ENCODE measurements around the gene TNS4. TPM values are rescaled to one million over a fixed set of nuclear protein-coding genes. Genes with fewer than 3 reads are reported as not detected.

The TNS4 gene
- total RNA-seq, 2 experiments from 2014 or later = 4.7 to 5.9 TPM

DNA sequence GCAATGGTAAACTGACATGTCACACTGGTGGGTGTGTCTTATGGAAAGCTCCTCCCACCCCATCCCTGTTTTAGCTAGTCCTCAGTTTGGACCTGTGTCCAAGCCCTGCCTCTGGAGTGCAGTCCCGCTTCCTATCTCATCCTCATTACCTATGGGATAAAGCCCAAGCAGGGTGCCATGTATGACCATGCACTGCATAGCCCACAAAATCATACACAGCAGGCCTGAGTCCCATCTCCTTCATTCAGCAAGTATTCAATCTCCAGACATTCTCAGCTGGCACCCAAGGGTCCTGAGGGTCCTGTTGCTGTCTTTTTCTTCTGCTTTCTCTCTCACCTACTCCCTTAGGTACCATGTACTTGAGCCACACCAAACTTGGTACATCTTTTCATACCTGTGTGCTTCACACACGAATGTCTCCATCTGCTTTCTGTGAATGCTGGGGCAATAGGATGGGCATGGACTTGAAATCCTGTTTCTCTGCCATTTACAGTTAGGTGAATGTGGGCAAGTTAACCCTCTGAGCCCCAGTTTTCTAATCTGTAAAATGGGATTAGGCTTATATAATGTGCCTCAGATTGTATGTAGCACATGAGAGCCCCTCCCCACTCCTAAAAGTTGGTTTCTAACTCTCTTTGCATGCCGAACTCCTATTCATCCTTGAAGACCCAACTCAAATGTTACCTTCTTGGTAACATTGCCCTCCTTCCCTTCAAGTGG, 28.5 kb downstream of the TNS4 start:
- no peaks in the 10 kb centered on the region for H3K9me3 Mint-ChIP-seq
- no peak overlapping the region for H3K27ac Mint-ChIP-seq
- peaks cover 2% of the 10 kb centered on the region for H3K4me1 Mint-ChIP-seq (ENCODE audit: low read depth)
- intact Hi-C loops (cut with micrococcal nuclease) = no loop called here
- no peak overlapping the region for H3K4me3 Mint-ChIP-seq
- H3K36me3 Mint-ChIP-seq (ENCODE audit: low read depth) = peaks cover 5% of the 10 kb centered on the region
- no peaks in the 10 kb centered on the region for H3K27me3 Mint-ChIP-seq (ENCODE audit: low read depth)
- no peak for DNase-seq
- CTCF ChIA-PET = interaction anchor here (0.6 to 1.2 kb wide), 4 partner anchors 17 to 61 kb away, joined by 3 read pairs; no protein-coding TSS in a partner anchor

DNA sequence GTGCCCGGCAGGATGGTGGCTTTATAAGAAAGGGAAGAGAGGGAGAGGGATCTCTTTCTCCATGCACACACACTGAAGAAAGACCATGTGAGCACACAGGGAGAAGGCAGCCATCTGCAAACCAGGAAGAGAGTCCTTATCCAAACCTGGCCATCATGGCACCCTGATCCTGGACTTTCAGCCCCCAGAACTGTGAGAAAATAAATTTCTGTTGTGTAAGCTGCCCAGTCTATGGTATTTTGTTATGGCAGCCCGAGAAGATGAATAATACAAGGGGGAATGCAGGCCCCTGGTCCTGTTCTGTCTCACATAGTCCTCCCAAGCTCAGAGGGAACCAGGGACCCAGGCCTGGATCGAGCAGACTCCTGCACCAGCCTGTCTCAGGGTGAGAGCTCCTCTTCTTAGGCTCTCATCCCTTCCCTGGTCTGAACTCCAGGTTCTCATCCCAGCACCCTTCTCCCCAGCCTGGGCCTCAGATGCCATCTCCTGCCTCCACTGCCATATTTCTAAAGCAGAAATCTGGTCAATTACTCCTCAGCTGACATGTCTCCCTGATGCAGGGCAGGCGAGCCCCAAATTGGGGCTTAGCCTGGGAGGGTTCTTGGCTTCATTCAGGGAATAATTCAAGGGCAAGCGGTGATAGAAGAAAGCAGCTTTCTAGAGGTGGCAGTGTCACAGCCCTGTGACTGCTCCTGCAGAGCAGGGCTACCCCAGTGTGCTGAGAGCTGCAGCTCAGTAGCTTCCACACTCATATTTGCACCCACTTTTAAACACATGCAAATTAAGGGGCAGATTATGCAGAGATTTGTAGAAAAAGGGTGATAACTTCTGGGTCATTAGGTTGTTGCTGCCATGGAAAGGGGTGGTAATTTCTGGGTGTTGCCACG, 29.3 kb downstream of the TNS4 start:
- Mint-ChIP-seq H3K4me1 (ENCODE audit: low read depth) (peaks cover 2% of the 10 kb centered on the region), H3K27me3 (ENCODE audit: low read depth) (no peaks in the 10 kb centered on the region), H3K27ac (no peak overlapping the region), H3K9me3 (no peaks in the 10 kb centered on the region), H3K36me3 (ENCODE audit: low read depth) (no peaks in the 10 kb centered on the region), H3K4me3 (no peak overlapping the region)
- intact Hi-C loops (cut with micrococcal nuclease) = no loop called here
- no peak for DNase-seq
- CTCF ChIA-PET = interaction anchor here (0.7 to 1.2 kb wide), 3 partner anchors 16 to 62 kb away, joined by 3 read pairs; no protein-coding TSS in a partner anchor

DNA sequence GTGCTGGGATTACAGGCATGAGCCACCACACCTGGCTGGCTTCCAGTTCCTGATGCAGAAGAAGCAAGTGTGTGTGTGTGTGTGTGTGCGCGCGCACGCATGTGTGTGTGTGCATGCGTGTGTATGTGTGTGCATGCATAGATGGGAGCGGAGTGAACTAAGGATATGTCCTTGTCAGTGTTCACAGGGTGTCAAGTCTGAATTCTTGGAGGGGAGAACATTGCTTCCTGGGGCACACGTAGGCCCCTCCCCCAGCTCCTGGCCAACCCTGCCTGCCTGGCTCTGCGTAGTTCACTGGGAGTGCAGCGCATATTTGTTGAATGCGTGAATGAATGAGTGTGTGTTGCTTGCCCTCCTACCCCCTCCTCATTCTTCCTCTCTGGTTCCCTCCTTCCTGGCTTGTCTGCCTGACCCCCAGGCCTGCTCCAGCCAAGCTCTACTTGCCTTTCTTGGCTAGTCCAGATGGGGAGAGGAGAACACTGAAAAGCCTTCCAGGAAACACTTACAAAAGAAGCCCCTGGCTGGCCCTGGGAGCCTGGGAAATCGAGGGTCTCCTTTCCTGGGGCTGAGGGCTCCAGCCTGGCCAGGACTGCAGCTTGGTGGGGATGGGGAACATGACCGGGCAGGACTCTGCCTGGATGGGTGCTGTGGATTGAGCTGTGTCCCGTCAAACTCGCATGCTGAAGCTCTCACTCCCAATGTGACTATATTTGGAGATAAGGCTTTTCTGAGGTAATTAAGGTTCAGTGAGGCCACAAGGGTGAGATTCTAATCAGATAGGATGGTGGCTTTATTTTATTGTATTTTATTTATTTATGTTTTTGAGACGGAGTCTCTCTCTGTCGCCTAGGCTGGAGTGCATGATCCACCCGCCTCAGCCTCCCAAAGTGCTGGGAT, 30.2 kb downstream of the TNS4 start:
- DNase-seq = no peak
- Mint-ChIP-seq H3K4me3 (no peak overlapping the region), H3K27me3 (ENCODE audit: low read depth) (no peaks in the 10 kb centered on the region), H3K9me3 (no peaks in the 10 kb centered on the region), H3K27ac (no peak overlapping the region), H3K4me1 (ENCODE audit: low read depth) (peaks cover under 1% of the 10 kb centered on the region), H3K36me3 (ENCODE audit: low read depth) (no peaks in the 10 kb centered on the region)
- CTCF ChIA-PET = interaction anchor here (0.6 to 1.5 kb wide), 4 partner anchors 20 to 122 kb away, joined by 3 to 4 read pairs (median 3); no protein-coding TSS in a partner anchor
- intact Hi-C loops (cut with micrococcal nuclease) = no loop called here

DNA sequence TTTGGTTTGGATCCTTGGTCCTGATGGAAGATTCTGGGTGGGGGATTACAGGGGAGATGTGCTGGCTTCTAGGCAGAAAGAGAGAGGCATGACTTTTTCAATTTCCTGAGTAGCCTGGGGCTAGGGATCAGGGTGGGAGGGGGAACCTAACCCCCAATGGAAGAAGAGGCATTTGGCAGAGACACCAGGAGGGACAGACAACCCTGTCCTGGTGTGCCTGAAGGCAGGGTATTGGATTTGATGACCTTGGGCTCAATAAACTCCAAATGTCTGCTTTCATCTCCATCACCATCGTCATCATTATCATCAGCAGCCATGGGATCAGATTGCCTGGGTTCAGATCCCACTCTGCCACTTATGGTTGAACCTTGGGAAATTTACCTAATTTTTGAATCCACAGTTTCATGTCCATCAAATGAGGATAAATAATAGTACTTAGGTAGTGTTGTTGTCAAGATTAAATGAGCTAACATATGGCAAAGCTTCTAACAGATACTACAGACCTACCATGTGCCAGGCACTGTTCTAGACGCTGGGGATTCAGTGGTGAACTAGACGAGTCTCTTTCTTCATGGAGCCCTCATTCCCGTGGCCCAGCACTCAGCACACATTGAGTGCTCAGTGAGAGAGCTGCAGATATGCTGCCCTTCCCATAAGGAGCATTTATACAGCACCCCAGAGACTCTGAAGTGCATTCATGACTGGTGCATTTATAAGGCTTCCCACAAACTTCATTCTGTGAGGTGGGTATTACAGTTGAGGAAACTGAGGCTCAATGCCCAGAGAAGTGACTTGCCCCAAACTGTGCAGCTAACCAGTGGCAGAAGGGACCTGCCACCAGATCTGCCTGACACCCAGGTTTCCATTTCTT, 31.4 kb downstream of the TNS4 start:
- Mint-ChIP-seq H3K27me3 (ENCODE audit: low read depth) (no peaks in the 10 kb centered on the region), H3K36me3 (ENCODE audit: low read depth) (no peaks in the 10 kb centered on the region), H3K9me3 (no peaks in the 10 kb centered on the region), H3K27ac (no peak overlapping the region), H3K4me1 (ENCODE audit: low read depth) (no peaks in the 10 kb centered on the region), H3K4me3 (no peak overlapping the region)
- CTCF ChIA-PET = interaction anchor here (0.7 to 1.5 kb wide), 2 partner anchors 28 to 107 kb away, joined by 3 to 4 read pairs; no protein-coding TSS in a partner anchor
- intact Hi-C loops (cut with micrococcal nuclease) = no loop called here
- DNase-seq = no peak

DNA sequence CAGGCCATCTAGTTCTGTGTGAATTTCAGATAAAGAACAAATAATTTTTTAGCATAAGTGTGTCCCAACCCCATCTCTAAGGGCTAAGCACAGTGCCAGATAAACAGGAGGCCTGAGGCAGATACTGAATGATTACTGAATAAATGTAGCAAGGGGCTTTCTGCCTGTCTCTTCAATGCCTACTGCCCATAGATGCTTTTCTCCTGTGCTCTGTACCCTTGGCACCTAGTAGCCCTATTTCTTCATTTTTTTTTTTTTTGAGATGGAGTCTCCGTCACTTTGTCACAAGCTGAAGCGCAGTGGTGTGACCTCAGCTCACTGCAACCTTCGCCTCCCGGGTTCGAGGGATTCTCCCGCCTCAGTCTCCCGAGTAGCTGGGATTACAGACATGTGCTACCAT, 32.9 kb downstream of the TNS4 start:
- no peaks in the 10 kb centered on the region for H3K27me3 Mint-ChIP-seq (ENCODE audit: low read depth)
- no peak overlapping the region for H3K4me3 Mint-ChIP-seq
- intact Hi-C loops (cut with micrococcal nuclease) = no loop called here
- no peaks in the 10 kb centered on the region for H3K4me1 Mint-ChIP-seq (ENCODE audit: low read depth)
- no peaks in the 10 kb centered on the region for H3K9me3 Mint-ChIP-seq
- CTCF ChIA-PET = no interaction called here
- DNase-seq = no peak
- H3K36me3 Mint-ChIP-seq (ENCODE audit: low read depth) = no peaks in the 10 kb centered on the region
- H3K27ac Mint-ChIP-seq = no peak overlapping the region

DNA sequence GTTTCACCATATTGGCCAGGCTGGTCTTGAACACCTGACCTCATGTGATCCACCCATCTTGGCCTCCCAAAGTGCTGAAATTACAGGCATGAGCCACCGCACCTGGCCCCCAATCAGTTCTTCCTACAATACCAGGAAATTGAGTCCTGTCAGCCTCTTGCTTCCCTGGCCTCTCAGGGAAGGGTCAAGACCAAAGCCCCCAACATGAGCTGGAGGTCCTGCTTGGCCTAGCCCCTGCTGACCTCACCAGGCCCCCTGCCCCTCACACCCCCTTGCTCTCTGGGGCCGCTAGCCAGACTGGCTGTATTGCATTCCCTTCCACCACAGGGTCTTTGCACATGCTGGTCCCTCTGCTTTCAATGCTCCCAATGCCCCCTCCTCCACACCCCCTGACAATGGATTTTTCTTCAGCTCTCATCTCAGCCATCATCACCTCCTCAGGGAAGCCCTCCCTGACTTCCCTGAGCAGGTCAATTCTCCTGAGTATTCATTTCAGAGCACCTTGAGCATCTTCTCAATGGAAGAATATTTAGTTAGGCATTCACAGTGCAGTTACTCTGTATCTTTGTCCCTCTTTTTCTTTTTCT, 34.0 kb downstream of the TNS4 start:
- intact Hi-C loops (cut with micrococcal nuclease) = no loop called here

DNA sequence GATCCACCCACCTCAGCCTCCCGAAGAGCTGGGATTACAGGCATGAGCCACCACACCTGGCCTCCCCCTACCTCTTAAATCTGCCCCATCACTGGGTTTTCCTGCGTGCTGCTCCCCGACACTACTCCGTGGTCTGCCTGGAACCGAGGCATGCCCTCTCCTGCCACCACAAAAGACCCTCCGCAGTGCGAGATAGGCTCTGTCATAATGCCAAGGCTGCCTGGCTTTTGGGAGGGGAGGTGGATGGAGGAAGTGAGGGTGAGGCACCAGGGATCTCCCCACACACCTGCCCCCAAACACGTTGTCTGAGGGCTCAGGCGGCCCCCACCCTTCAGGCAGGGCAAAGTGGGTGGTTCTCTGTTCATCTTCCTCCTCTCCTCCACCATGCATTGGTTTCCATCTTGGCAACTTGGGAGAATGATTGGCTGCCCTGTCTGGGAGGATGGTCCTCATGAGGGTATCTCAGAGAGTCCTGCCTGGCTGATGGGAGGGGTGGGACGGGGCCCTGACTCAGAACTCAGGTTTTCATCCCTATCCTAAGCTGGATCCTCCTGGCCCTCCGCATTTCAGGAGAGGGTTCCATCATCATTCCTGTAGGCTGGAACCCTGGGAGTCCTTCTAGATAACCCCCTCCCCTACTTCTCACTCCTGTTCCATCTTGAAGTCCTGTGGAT, 35.0 kb downstream of the TNS4 start:
- Mint-ChIP-seq H3K36me3 (ENCODE audit: low read depth) (no peaks in the 10 kb centered on the region), H3K4me3 (no peak overlapping the region), H3K9me3 (no peaks in the 10 kb centered on the region), H3K27me3 (ENCODE audit: low read depth) (no peaks in the 10 kb centered on the region), H3K27ac (no peak overlapping the region), H3K4me1 (ENCODE audit: low read depth) (no peaks in the 10 kb centered on the region)
- DNase-seq = no peak
- CTCF ChIA-PET = interaction anchor here (2.5 kb wide), 1 partner anchor 10 kb away, joined by 15 read pairs; no protein-coding TSS in a partner anchor
- intact Hi-C loops (cut with micrococcal nuclease) = no loop called here

More for the DNA sequence above, 34.0 kb downstream of the TNS4 start:
- H3K36me3 Mint-ChIP-seq (ENCODE audit: low read depth) = no peaks in the 10 kb centered on the region
- H3K4me1 Mint-ChIP-seq (ENCODE audit: low read depth) = no peaks in the 10 kb centered on the region
- no peak for DNase-seq
- CTCF ChIA-PET = interaction anchor here (0.7 to 1.5 kb wide), 2 partner anchors 8 to 269 kb away, joined by 4 to 5 read pairs; no protein-coding TSS in a partner anchor
- H3K27ac Mint-ChIP-seq = no peak overlapping the region
- no peak overlapping the region for H3K4me3 Mint-ChIP-seq
- H3K27me3 Mint-ChIP-seq (ENCODE audit: low read depth) = no peaks in the 10 kb centered on the region
- no peaks in the 10 kb centered on the region for H3K9me3 Mint-ChIP-seq

DNA sequence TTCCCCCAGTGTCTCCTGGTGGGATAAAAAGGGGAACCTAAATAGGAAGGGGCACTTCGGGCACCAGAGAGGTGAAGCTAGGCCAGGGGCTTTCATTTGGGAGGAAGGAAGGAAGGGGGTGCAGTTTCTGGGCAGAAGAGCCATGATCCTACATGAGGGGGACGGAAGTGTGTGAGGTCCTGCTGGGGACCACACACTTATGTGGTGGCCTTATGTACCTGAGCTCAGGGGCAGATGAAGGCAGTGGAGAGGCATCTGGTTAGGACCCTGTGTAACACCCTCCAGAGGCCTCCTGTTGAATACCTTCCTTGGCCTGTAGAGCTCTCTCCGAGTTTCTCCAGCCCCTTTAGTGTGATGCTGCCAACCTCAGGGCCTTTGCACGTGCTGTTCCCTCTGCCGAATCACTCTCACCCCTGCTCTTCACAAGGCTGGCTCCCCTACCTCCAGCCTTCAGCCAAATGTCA, 37.0 kb downstream of the TNS4 start:
- intact Hi-C loops (cut with micrococcal nuclease) = no loop called here
- Mint-ChIP-seq H3K27me3 (ENCODE audit: low read depth) (no peaks in the 10 kb centered on the region), H3K4me1 (ENCODE audit: low read depth) (no peaks in the 10 kb centered on the region), H3K4me3 (no peak overlapping the region), H3K36me3 (ENCODE audit: low read depth) (no peaks in the 10 kb centered on the region), H3K9me3 (no peaks in the 10 kb centered on the region), H3K27ac (no peak overlapping the region)
- CTCF ChIA-PET = interaction anchor here (0.8 to 2.5 kb wide), 4 partner anchors 9 to 69 kb away, joined by 3 to 15 read pairs (median 5); no protein-coding TSS in a partner anchor
- DNase-seq = no peak

DNA sequence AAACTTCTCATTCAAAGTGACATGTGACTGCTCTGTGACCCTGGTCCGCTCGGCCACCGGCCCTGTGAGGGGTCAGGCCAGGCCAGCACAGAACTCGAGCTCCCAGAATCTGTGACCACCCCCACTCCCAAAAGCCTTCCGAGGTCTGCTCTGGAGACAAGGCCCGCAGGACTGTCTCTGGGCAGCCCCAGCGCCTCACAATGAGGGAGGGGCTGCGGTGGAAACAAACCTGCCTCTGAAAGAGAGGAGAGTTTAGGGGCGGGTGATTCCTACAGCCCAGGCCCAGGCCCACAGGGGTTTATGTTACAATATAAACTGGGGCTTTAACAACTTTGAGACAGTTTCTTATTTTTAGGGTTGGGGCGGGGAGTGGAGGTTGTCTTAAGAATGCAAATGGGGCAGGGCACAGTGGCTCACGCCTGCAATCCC, 38.3 kb downstream of the TNS4 start:
- no peak for DNase-seq
- Mint-ChIP-seq H3K9me3 (no peaks in the 10 kb centered on the region), H3K27me3 (ENCODE audit: low read depth) (no peaks in the 10 kb centered on the region), H3K27ac (no peak overlapping the region), H3K4me1 (ENCODE audit: low read depth) (no peaks in the 10 kb centered on the region), H3K36me3 (ENCODE audit: low read depth) (no peaks in the 10 kb centered on the region), H3K4me3 (no peak overlapping the region)
- intact Hi-C loops (cut with micrococcal nuclease) = no loop called here
- CTCF ChIA-PET = interaction anchor here (1.1 kb wide), 1 partner anchor 70 kb away, joined by 3 read pairs; no protein-coding TSS in a partner anchor

DNA sequence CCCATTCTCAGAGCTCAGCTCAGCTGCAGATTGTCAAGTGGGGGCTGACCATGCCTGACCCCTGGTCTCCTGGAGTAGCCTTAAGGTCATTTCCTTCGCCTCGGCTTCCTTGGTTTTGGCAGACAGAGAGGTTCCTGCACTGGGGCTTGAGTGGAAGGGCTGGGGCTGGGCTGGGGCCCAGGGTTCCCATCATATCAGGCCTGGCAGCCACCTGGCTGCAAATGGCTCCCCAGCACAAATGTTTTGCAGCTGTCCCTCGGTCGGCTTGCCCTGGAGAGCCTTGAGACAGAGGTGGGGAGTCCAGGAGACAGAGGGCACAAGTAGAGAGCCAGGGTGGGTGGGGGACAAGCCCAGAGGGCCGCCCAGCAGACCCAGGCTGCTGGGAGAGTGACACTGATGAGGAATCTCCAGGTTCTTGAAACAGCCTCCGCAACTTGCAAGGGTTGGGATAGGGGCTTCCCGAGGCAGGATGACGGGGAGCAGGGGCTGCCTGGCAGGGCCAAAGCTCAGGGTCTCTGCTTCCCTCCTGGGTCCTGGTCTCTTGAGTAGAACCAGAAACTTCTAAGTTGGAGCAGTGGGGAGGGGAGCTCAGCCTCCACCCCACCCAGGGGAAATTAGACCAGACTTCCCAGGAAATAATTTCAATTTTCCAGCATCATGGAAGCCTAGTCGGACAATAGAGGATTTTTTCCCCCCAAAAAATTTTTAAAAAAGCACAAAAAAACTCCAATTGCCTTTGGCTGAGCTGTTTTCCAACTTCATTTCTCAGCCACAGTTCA, 38.9 kb downstream of the TNS4 start:
- intact Hi-C loops (cut with micrococcal nuclease) = no loop called here
- no peak for DNase-seq
- Mint-ChIP-seq H3K36me3 (ENCODE audit: low read depth) (no peaks in the 10 kb centered on the region), H3K9me3 (no peaks in the 10 kb centered on the region), H3K27ac (no peak overlapping the region), H3K4me1 (ENCODE audit: low read depth) (no peaks in the 10 kb centered on the region), H3K27me3 (ENCODE audit: low read depth) (no peaks in the 10 kb centered on the region), H3K4me3 (no peak overlapping the region)
- CTCF ChIA-PET = interaction anchor here (1.1 kb wide), 1 partner anchor 70 kb away, joined by 3 read pairs; no protein-coding TSS in a partner anchor
